MM.1S (cell line): ENCODE data around the gene LDLRAD3.

ENCODE experiments used
- DNase-seq: peaks from one replicate; pipeline ENCODE4 v3.0.0-alpha.2; 2015
- H2AFZ ChIP-seq: fragments of 300-600 bp; sonication (generic); 2 replicates; pipeline ENCODE4 v1.6.0; 2016; ENCODE audit warnings: antibody characterized with exemption, low read length
- H3F3A ChIP-seq: fragments of 300-600 bp; sonication (generic); 2 replicates; pipeline ENCODE4 v1.6.1; 2016; ENCODE audit warnings: mild to moderate bottlenecking, antibody characterized with exemption, low read length, moderate library complexity, mixed read lengths; ENCODE audit not compliant: insufficient read depth
- H3K27ac ChIP-seq: fragments of 300-600 bp; sonication (generic); 2 replicates; pipeline ENCODE4 v1.5.1; 2016; ENCODE audit warnings: mild to moderate bottlenecking, low read length
- H3K27me3 ChIP-seq: fragments of 300-600 bp; sonication (generic); replicated peaks from 2 replicates; pipeline ENCODE4 v1.6.0; 2016; ENCODE audit warnings: low read length; ENCODE audit not compliant: insufficient read depth
- H3K36me3 ChIP-seq: fragments of 300-600 bp; sonication (generic); replicated peaks from 2 replicates; pipeline ENCODE4 v1.6.1; 2016; ENCODE audit warnings: mild to moderate bottlenecking, low read length, mixed read lengths; ENCODE audit not compliant: insufficient read depth
- H3K4me1 ChIP-seq: fragments of 300-600 bp; sonication (generic); 2 replicates; pipeline ENCODE4 v1.6.1; 2016; ENCODE audit warnings: low read length, mixed read lengths
- H3K4me2 ChIP-seq: fragments of 300-600 bp; sonication (generic); 2 replicates; pipeline ENCODE4 v1.6.0; 2016; ENCODE audit warnings: low read depth, low read length
- H3K4me3 ChIP-seq: fragments of 300-600 bp; sonication (generic); 2 replicates; pipeline ENCODE4 v1.5.1; 2016; ENCODE audit warnings: low read length, mixed read lengths
- H3K79me2 ChIP-seq: fragments of 300-600 bp; sonication (generic); 2 replicates; pipeline ENCODE4 v1.6.1; 2016; ENCODE audit warnings: mixed run types, low read length, mixed read lengths
- H3K9ac ChIP-seq: fragments of 300-600 bp; sonication (generic); 2 replicates; pipeline ENCODE4 v1.6.1; 2016; ENCODE audit warnings: low read length, mixed read lengths
- H3K9me2 ChIP-seq: fragments of 300-600 bp; sonication (generic); replicated peaks from 2 replicates; pipeline ENCODE4 v1.6.1; 2016; ENCODE audit warnings: mild to moderate bottlenecking, low read length, mixed read lengths; ENCODE audit not compliant: insufficient read depth
- H3K9me3 ChIP-seq: fragments of 300-600 bp; sonication (generic); replicated peaks from 2 replicates; pipeline ENCODE4 v1.6.1; 2016; ENCODE audit warnings: mild to moderate bottlenecking, low read length, mixed read lengths; ENCODE audit not compliant: insufficient read depth
- H4K20me1 ChIP-seq: fragments of 300-600 bp; sonication (generic); 2 replicates; pipeline ENCODE4 v1.6.1; 2016; ENCODE audit warnings: mild to moderate bottlenecking, low read length, moderate library complexity, mixed read lengths; ENCODE audit not compliant: insufficient read depth
- CTCF ChIP-seq: fragments of 300-600 bp; sonication (generic); IDR thresholded peaks from 2 replicates; pipeline ENCODE4 v1.5.1; 2016; ENCODE audit warnings: antibody characterized with exemption, low read length, mixed read lengths
- EZH2 ChIP-seq: fragments of 300-600 bp; sonication (generic); optimal IDR thresholded peaks from 2 replicates; pipeline ENCODE3; 2017; ENCODE audit warnings: low read depth, mild to moderate bottlenecking, antibody characterized with exemption, low read length, mixed read lengths
- EZH2phosphoT487 ChIP-seq: fragments of 300-600 bp; sonication (generic); IDR thresholded peaks from 2 replicates; pipeline ENCODE4 v1.6.1; 2018; ENCODE audit warnings: antibody characterized with exemption, low read length

LDLRAD3 gene

GRCh38 chr11:36224209-36224882 is 280.5 kb downstream of the LDLRAD3 start:
- Histone ChIP-seq H3K27ac (no peak overlapping the region), H3K9ac (no peak overlapping the region), H3K9me3 (no peaks in the 10 kb centered on the region), H3F3A (no peaks in the 10 kb centered on the region), H3K36me3 (no peaks in the 10 kb centered on the region), H3K9me2 (no peaks in the 10 kb centered on the region), H3K27me3 (no peaks in the 10 kb centered on the region), H3K79me2 (no peaks in the 10 kb centered on the region), H3K4me3 (no peak overlapping the region), H3K4me2 (no peak overlapping the region), H4K20me1 (no peaks in the 10 kb centered on the region), H3K4me1 (no peaks in the 10 kb centered on the region), H2AFZ (no peak overlapping the region)
- DNase-seq = no peak
- TF ChIP-seq CTCF = no peak
- TF ChIP-seq EZH2phosphoT487 = no peak
- no peak for TF ChIP-seq EZH2

GRCh38 chr11:36227044-36227443 is 283.2 kb downstream of the LDLRAD3 start:
- DNase-seq = no peak
- no peaks in the 10 kb centered on the region for H3K4me1 ChIP-seq

GRCh38 chr11:36228689-36229088 is 284.8 kb downstream of the LDLRAD3 start:
- H4K20me1 ChIP-seq = no peaks in the 10 kb centered on the region
- no peaks in the 10 kb centered on the region for H3K36me3 ChIP-seq
- no peaks in the 10 kb centered on the region for H3K4me1 ChIP-seq
- H3K9me3 ChIP-seq = no peaks in the 10 kb centered on the region; the same call in 1 of the 2 replicates
- no peak overlapping the region for H3K4me2 ChIP-seq
- TF ChIP-seq EZH2 (no peak), EZH2phosphoT487 (no peak), CTCF (no peak)
- H3K27ac ChIP-seq = no peak overlapping the region
- no peaks in the 10 kb centered on the region for H3K79me2 ChIP-seq
- H3K9me2 ChIP-seq = no peaks in the 10 kb centered on the region
- no peaks in the 10 kb centered on the region for H3F3A ChIP-seq
- H3K27me3 ChIP-seq = no peaks in the 10 kb centered on the region
- no peak overlapping the region for H3K9ac ChIP-seq
- H2AFZ ChIP-seq = no peak overlapping the region
- no peak overlapping the region for H3K4me3 ChIP-seq
- no peak for DNase-seq

More at GRCh38 chr11:36227044-36227443, 283.2 kb downstream of the LDLRAD3 start:
- Histone ChIP-seq H3K9me2 (no peaks in the 10 kb centered on the region), H3K9ac (no peak overlapping the region), H3K27ac (no peak overlapping the region), H2AFZ (no peak overlapping the region), H3K4me2 (no peak overlapping the region), H3K9me3 (no peaks in the 10 kb centered on the region; the same call in 1 of the 2 replicates), H3K27me3 (no peaks in the 10 kb centered on the region), H3K36me3 (no peaks in the 10 kb centered on the region), H3F3A (no peaks in the 10 kb centered on the region), H4K20me1 (no peaks in the 10 kb centered on the region), H3K79me2 (no peaks in the 10 kb centered on the region), H3K4me3 (no peak overlapping the region)
- TF ChIP-seq CTCF (no peak), EZH2phosphoT487 (no peak)
